ENCODE results near the gene MBD4. TPM values are rescaled to one million over a fixed set of nuclear protein-coding genes. Genes with fewer than 3 reads are reported as not detected.
"Not testable (repeated sequence)": the region's sequence is repeated elsewhere in the genome, so short reads cannot be mapped to it uniquely, and the experiment has no call there.

MBD4 gene
- total and polyA plus RNA-seq, 12 donors = 11.1 to 37.8 (median 19.2) TPM

- no peak for DNase-seq
- Histone ChIP-seq H3K9me3 (no peaks in the 10 kb centered on the region), H3K4me1 (peaks cover 18 to 57% (median 44%) of the 10 kb centered on the region in 9 donors), H3K36me3 (peaks cover 0 to 60% (median 19%) of the 10 kb centered on the region in 9 donors), H3K4me3 (no peak overlapping the region), H3K27me3 (no peaks in the 10 kb centered on the region), H3K27ac (peak overlapping the region in 9 of 10 donors; percentile 43 to 80 (median 73))
- WGBS, 2 donors = 85 to 86% methylated on average over 1 of the region's 1 CpG
- TF ChIP-seq CTCF (IDR thresholded peaks at IDR 0.05) = peak in 2 of 9 donors; percentile 8 to 12
- ATAC-seq = no peak
- intact Hi-C loops (cut with DNase I) = loop anchor here in 5 of 10 donors (5.0 to 10.0 kb wide), 3 partner anchors 35 to 452 kb away; no protein-coding TSS in a partner anchor
These were observed 43.0 kb upstream of the MBD4 start for GRCh38 chr3:129482721-129483120.

DNA sequence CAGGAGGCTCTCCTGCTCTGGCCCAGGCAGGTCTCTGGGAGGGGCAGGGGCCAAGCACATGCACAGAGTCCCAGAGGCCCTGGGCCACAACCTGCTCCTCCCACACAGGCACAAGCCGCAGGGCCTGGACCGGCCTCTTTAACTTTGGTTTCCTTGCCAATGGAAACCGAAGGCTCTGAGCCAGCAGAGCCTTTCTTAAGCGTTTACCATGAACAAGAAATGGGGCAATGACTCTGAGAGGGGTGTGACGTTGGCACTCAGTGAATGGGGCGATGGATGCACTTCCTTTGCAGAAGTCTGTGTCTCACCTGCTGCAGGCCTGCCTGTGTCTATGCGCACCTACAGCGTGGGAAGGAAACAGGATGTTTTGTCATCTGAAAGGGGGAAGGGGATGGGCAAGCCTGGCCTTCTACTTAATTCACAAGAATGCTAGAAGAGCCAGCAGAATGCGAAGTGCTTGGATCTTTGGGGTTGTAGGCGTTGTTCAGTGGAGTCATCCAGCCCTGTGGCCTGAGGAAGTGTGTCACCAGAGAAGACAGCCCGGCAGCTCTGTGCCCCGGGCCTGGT is 42.1 kb upstream of the MBD4 start:
- DNase-seq (peak in 1 of 2 donors; percentile 63), ATAC-seq (peak; percentile 59 to 86 (median 74))
- no peak for TF ChIP-seq CTCF (IDR thresholded peaks at IDR 0.05)
- Histone ChIP-seq H3K36me3 (peaks cover 0 to 69% (median 28%) of the 10 kb centered on the region in 9 donors), H3K4me1 (peaks cover 14 to 48% (median 39%) of the 10 kb centered on the region in 9 donors), H3K9me3 (no peaks in the 10 kb centered on the region), H3K27me3 (no peaks in the 10 kb centered on the region), H3K4me3 (no peak overlapping the region), H3K27ac (peak overlapping the region; percentile 14 to 80 (median 72))
- WGBS, 2 donors = 49 to 63% methylated on average over 12 of the region's 12 CpGs
- intact Hi-C loops (cut with DNase I) = loop anchor here in 5 of 10 donors (5.0 to 10.0 kb wide), 3 partner anchors 35 to 453 kb away; no protein-coding TSS in a partner anchor

DNA sequence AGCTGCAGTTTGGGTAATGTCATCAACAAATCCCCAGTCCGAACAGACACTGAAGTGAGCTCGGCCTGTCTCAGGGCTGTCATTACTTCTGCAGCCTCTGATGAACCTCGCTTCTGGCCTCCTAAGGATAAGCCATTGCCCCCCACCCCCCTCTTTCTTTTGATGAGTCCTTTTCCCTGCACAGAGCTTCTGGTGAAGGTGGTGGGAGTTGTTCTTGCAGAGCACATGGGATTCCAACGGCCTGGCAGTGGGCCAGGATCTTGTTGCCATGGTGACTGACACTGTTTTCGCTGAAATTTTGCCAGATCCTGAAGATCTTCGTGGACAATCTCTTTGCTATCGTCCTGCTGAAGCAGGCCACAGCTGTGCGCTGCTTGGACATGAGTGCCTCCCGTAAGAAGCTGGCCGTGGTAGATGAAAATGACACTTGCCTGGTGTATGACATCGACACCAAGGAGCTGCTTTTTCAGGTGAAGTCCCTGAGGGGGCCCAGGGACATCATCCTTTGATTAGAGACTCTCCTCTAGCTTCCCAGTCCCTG is 41.5 kb upstream of the MBD4 start:
- DNase-seq (peak in 1 of 2 donors; percentile 67), ATAC-seq (peak; percentile 14 to 50 (median 26))
- WGBS, 2 donors = 41 to 60% methylated on average over 6 to 8 of the region's 11 CpGs
- Histone ChIP-seq H3K27ac (peak overlapping the region in 9 of 10 donors; percentile 21 to 80 (median 73)), H3K4me1 (peaks cover 10 to 42% (median 34%) of the 10 kb centered on the region in 9 donors), H3K36me3 (peaks cover 0 to 74% (median 33%) of the 10 kb centered on the region in 9 donors)
- H3K9me3 ChIP-seq, H3K4me3 ChIP-seq, H3K27me3 ChIP-seq: not testable (repeated sequence)
- intact Hi-C loops (cut with DNase I) = loop anchor here in 5 of 10 donors (5.0 to 10.0 kb wide), 3 partner anchors 34 to 454 kb away; no protein-coding TSS in a partner anchor

- H3K36me3 ChIP-seq = peaks cover 0 to 59% (median 38%) of the 10 kb centered on the region in 9 donors
- H3K27me3 ChIP-seq = no peaks in the 10 kb centered on the region
- intact Hi-C loops (cut with DNase I) = loop anchor here in 1 of 10 donors (5.0 kb wide), 1 partner anchor 34 kb away; the partner anchor contains the start of gene IFT122
- no peak for ATAC-seq
- no peak overlapping the region for H3K4me3 ChIP-seq
- H3K9me3 ChIP-seq = no peaks in the 10 kb centered on the region
- H3K27ac ChIP-seq = no peak overlapping the region
- no peak for DNase-seq
- 95 to 97% methylated on average over 6 of the region's 6 CpGs for WGBS, 2 donors
- H3K4me1 ChIP-seq = peaks cover under 1 to 13% (median 8%) of the 10 kb centered on the region in 9 donors
- TF ChIP-seq CTCF (IDR thresholded peaks at IDR 0.05) = no peak
These were observed 36.8 kb upstream of the MBD4 start for GRCh38 chr3:129476586-129476985.

All from heart right ventricle (tissue), 16 donors.